Activated T-cell treated with anti-CD3 and anti-CD28 coated beads, Interleukin-2, amount 50 U/mL, for 72 hours (primary cell): ENCODE data around the gene ZNF511. TPM values are rescaled to one million over a fixed set of nuclear protein-coding genes. Genes with fewer than 3 reads are reported as not detected.

Experiments
- ATAC-seq, 2 donors: fragments of 150-1000 bp; cut with Tn5 transposase; replicated peaks in 1 of 2; 2 replicates each; pipeline ENCODE4 v1.10.0; 2021; ENCODE audit warnings: moderate library complexity in 2 of 2, mild to moderate bottlenecking in 1 of 2
- DNase-seq, 2 donors: peaks; one replicate each; pipeline ENCODE4 v3.0.0; 2021 to 2022; ENCODE audit warnings: mixed read lengths in 1 of 2
- H3K27ac Mint-ChIP-seq: one replicate; pipeline ENCODE4 v1.8.0; 2022; ENCODE audit warnings: mild to moderate bottlenecking, moderate library complexity, mixed read lengths
- H3K27me3 Mint-ChIP-seq: one replicate; pipeline ENCODE4 v1.8.0; 2022; ENCODE audit warnings: low read depth, mixed read lengths
- H3K36me3 Mint-ChIP-seq, 2 donors: one replicate each; pipeline ENCODE4 v1.8.0; 2022; ENCODE audit warnings: mixed read lengths in 2 of 2, mild to moderate bottlenecking in 1 of 2; ENCODE audit not compliant: insufficient read depth in 2 of 2
- H3K4me1 Mint-ChIP-seq: one replicate; pipeline ENCODE4 v1.8.0; 2022; ENCODE audit warnings: low read depth, mixed read lengths
- H3K4me3 Mint-ChIP-seq, 2 donors: one replicate each; pipeline ENCODE4 v1.8.0; 2022; ENCODE audit warnings: mild to moderate bottlenecking in 2 of 2, mixed read lengths in 2 of 2, moderate library complexity in 2 of 2
- H3K9me3 Mint-ChIP-seq, 2 donors: one replicate each; pipeline ENCODE4 v1.8.0; 2022; ENCODE audit warnings: mixed read lengths in 2 of 2
- total RNA-seq, 2 donors: library from RNA; stranded (reverse); gene quantifications; one replicate each; pipeline ENCODE4 v1.2.3, GENCODE V29; 2022

Gene ZNF511
- total RNA-seq, 2 donors from 2014 or later = 46.1 to 49.8 TPM

GRCh38 chr10:133342942-133343341 is 34.2 kb downstream of the ZNF511 start:
- no peaks in the 10 kb centered on the region for H3K36me3 Mint-ChIP-seq
- H3K4me1 Mint-ChIP-seq = no peaks in the 10 kb centered on the region
- ATAC-seq (no peak), DNase-seq (no peak)
- H3K4me3 Mint-ChIP-seq = no peak overlapping the region
- no peak overlapping the region for H3K27ac Mint-ChIP-seq
- H3K27me3 Mint-ChIP-seq = peaks cover 33% of the 10 kb centered on the region
- no peaks in the 10 kb centered on the region for H3K9me3 Mint-ChIP-seq

- no peak for DNase-seq
- no peak overlapping the region for H3K27ac Mint-ChIP-seq
- H3K27me3 Mint-ChIP-seq = peaks cover 33% of the 10 kb centered on the region
- no peak overlapping the region for H3K4me3 Mint-ChIP-seq
- no peaks in the 10 kb centered on the region for H3K9me3 Mint-ChIP-seq
- no peaks in the 10 kb centered on the region for H3K4me1 Mint-ChIP-seq
- no peaks in the 10 kb centered on the region for H3K36me3 Mint-ChIP-seq
- ATAC-seq = no peak
These were observed 34.8 kb downstream of the ZNF511 start for GRCh38 chr10:133343558-133343957.

GRCh38 chr10:133344236-133344635 is 35.5 kb downstream of the ZNF511 start:
- DNase-seq (no peak), ATAC-seq (no peak)
- no peak overlapping the region for H3K4me3 Mint-ChIP-seq
- no peak overlapping the region for H3K27ac Mint-ChIP-seq
- no peaks in the 10 kb centered on the region for H3K9me3 Mint-ChIP-seq
- no peaks in the 10 kb centered on the region for H3K36me3 Mint-ChIP-seq
- peaks cover 4% of the 10 kb centered on the region for H3K4me1 Mint-ChIP-seq
- H3K27me3 Mint-ChIP-seq = peaks cover 38% of the 10 kb centered on the region

GRCh38 chr10:133346413-133346812 is 37.7 kb downstream of the ZNF511 start:
- no peak for ATAC-seq
- no peaks in the 10 kb centered on the region for H3K36me3 Mint-ChIP-seq

GRCh38 chr10:133347710-133348517 is 39.2 kb downstream of the ZNF511 start:
- no peak for ATAC-seq
- Mint-ChIP-seq H3K4me1 (peaks cover 6% of the 10 kb centered on the region), H3K9me3 (no peaks in the 10 kb centered on the region), H3K36me3 (no peaks in the 10 kb centered on the region), H3K27me3 (peaks cover 36% of the 10 kb centered on the region), H3K4me3 (no peak overlapping the region), H3K27ac (no peak overlapping the region)
- DNase-seq = no peak

More at GRCh38 chr10:133346413-133346812, 37.7 kb downstream of the ZNF511 start:
- Mint-ChIP-seq H3K27me3 (peaks cover 41% of the 10 kb centered on the region), H3K4me3 (no peak overlapping the region), H3K9me3 (no peaks in the 10 kb centered on the region), H3K27ac (no peak overlapping the region), H3K4me1 (peaks cover 6% of the 10 kb centered on the region)
- no peak for DNase-seq

- H3K27ac Mint-ChIP-seq = no peak overlapping the region
- no peak for ATAC-seq
- DNase-seq = no peak
- no peak overlapping the region for H3K4me3 Mint-ChIP-seq
- peaks cover 6% of the 10 kb centered on the region for H3K4me1 Mint-ChIP-seq
- H3K27me3 Mint-ChIP-seq = peaks cover 29% of the 10 kb centered on the region
- H3K9me3 Mint-ChIP-seq = no peaks in the 10 kb centered on the region
- no peaks in the 10 kb centered on the region for H3K36me3 Mint-ChIP-seq
These were observed 40.5 kb downstream of the ZNF511 start for GRCh38 chr10:133349160-133349568.

GRCh38 chr10:133349577-133350011 is 40.9 kb downstream of the ZNF511 start:
- ATAC-seq (no peak), DNase-seq (no peak)
- Mint-ChIP-seq H3K27me3 (peaks cover 24% of the 10 kb centered on the region), H3K9me3 (no peaks in the 10 kb centered on the region), H3K4me3 (no peak overlapping the region), H3K27ac (no peak overlapping the region), H3K4me1 (peaks cover 6% of the 10 kb centered on the region), H3K36me3 (no peaks in the 10 kb centered on the region)

GRCh38 chr10:133350283-133350949 is 41.7 kb downstream of the ZNF511 start:
- Mint-ChIP-seq H3K9me3 (no peaks in the 10 kb centered on the region), H3K27me3 (peaks cover 17% of the 10 kb centered on the region), H3K4me1 (peaks cover 6% of the 10 kb centered on the region), H3K4me3 (no peak overlapping the region), H3K36me3 (no peaks in the 10 kb centered on the region), H3K27ac (no peak overlapping the region)
- DNase-seq (no peak), ATAC-seq (no peak)

- no peak for DNase-seq
- ATAC-seq = no peak
- Mint-ChIP-seq H3K4me1 (peaks cover 8% of the 10 kb centered on the region), H3K9me3 (no peaks in the 10 kb centered on the region), H3K36me3 (no peaks in the 10 kb centered on the region), H3K27ac (no peak overlapping the region), H3K4me3 (no peak overlapping the region), H3K27me3 (peaks cover 12% of the 10 kb centered on the region)
These were observed 42.2 kb downstream of the ZNF511 start for GRCh38 chr10:133350950-133351329.

GRCh38 chr10:133351408-133352318 is 42.9 kb downstream of the ZNF511 start:
- H3K4me3 Mint-ChIP-seq = no peak overlapping the region
- H3K36me3 Mint-ChIP-seq = no peaks in the 10 kb centered on the region
- no peaks in the 10 kb centered on the region for H3K9me3 Mint-ChIP-seq
- ATAC-seq (no peak), DNase-seq (no peak)
- H3K27me3 Mint-ChIP-seq = peaks cover 8% of the 10 kb centered on the region
- no peak overlapping the region for H3K27ac Mint-ChIP-seq
- H3K4me1 Mint-ChIP-seq = peaks cover 14% of the 10 kb centered on the region

- DNase-seq (no peak), ATAC-seq (no peak)
- Mint-ChIP-seq H3K36me3 (no peaks in the 10 kb centered on the region), H3K27me3 (peaks cover 8% of the 10 kb centered on the region), H3K4me3 (no peak overlapping the region), H3K4me1 (peaks cover 14% of the 10 kb centered on the region), H3K9me3 (no peaks in the 10 kb centered on the region), H3K27ac (no peak overlapping the region)
These were observed 44.7 kb downstream of the ZNF511 start for GRCh38 chr10:133353202-133353959.

GRCh38 chr10:133353988-133354605 is 45.4 kb downstream of the ZNF511 start:
- Mint-ChIP-seq H3K36me3 (no peaks in the 10 kb centered on the region), H3K9me3 (no peaks in the 10 kb centered on the region), H3K27me3 (peaks cover 4% of the 10 kb centered on the region)

More at GRCh38 chr10:133353988-133354605, 45.4 kb downstream of the ZNF511 start:
- no peak overlapping the region for H3K4me3 Mint-ChIP-seq
- ATAC-seq = no peak
- no peak for DNase-seq
- peaks cover 11% of the 10 kb centered on the region for H3K4me1 Mint-ChIP-seq
- H3K27ac Mint-ChIP-seq = no peak overlapping the region
